GM23248 (cell line): ENCODE measurements around the gene RASSF5. TPM values are rescaled to one million over a fixed set of nuclear protein-coding genes. Genes with fewer than 3 reads are reported as not detected.

Experiments used
- DNase-seq: peaks from one replicate; pipeline ENCODE4 v3.0.0-alpha.2; 2015
- H2AFZ ChIP-seq: fragments of 200-600 bp; sonication (generic); 2 replicates; pipeline ENCODE4 v1.6.1; 2016; ENCODE audit warnings: antibody characterized with exemption
- H3F3A ChIP-seq: fragments of 200-600 bp; sonication (generic); 2 replicates; pipeline ENCODE4 v1.6.1; 2016; ENCODE audit warnings: mild to moderate bottlenecking, antibody characterized with exemption, mixed run types; ENCODE audit not compliant: insufficient read depth
- H3K27ac ChIP-seq: fragments of 200-600 bp; sonication (generic); 2 replicates; pipeline ENCODE4 v1.5.1; 2016; ENCODE audit warnings: mild to moderate bottlenecking
- H3K27me3 ChIP-seq: fragments of 200-600 bp; sonication (generic); replicated peaks from 2 replicates; pipeline ENCODE4 v1.6.1; 2016; ENCODE audit warnings: mild to moderate bottlenecking; ENCODE audit not compliant: insufficient read depth
- H3K36me3 ChIP-seq: fragments of 200-600 bp; sonication (generic); 2 replicates; pipeline ENCODE4 v1.6.1; 2016; ENCODE audit warnings: low read depth, mild to moderate bottlenecking
- H3K4me1 ChIP-seq: fragments of 200-600 bp; sonication (generic); 2 replicates; pipeline ENCODE4 v1.6.1; 2016; ENCODE audit warnings: mild to moderate bottlenecking; ENCODE audit not compliant: insufficient read depth
- H3K4me2 ChIP-seq: fragments of 200-600 bp; sonication (generic); one replicate; pipeline ENCODE4 v1.6.1; 2016; ENCODE audit warnings: mild to moderate bottlenecking; ENCODE audit not compliant: unreplicated experiment
- H3K4me3 ChIP-seq: fragments of 200-600 bp; sonication (generic); 2 replicates; pipeline ENCODE4 v1.5.1; 2016; ENCODE audit warnings: mild to moderate bottlenecking
- H3K79me2 ChIP-seq: fragments of 200-600 bp; sonication (generic); 2 replicates; pipeline ENCODE4 v1.6.1; 2016; ENCODE audit warnings: mild to moderate bottlenecking; ENCODE audit not compliant: insufficient read depth
- H3K9ac ChIP-seq: fragments of 200-600 bp; sonication (generic); 2 replicates; pipeline ENCODE4 v1.6.1; 2016; ENCODE audit warnings: mild to moderate bottlenecking
- H3K9me2 ChIP-seq: fragments of 200-600 bp; sonication (generic); 2 replicates; pipeline ENCODE4 v1.6.1; 2016; ENCODE audit warnings: mixed run types, mild to moderate bottlenecking, moderate library complexity; ENCODE audit not compliant: insufficient read depth
- H3K9me3 ChIP-seq: fragments of 200-600 bp; sonication (generic); one replicate; pipeline ENCODE4 v1.6.1; 2017; ENCODE audit warnings: low read depth
- H4K20me1 ChIP-seq: fragments of 200-600 bp; sonication (generic); 2 replicates; pipeline ENCODE4 v1.6.0; 2016; ENCODE audit not compliant: insufficient read depth
- EZH2 ChIP-seq: fragments of 200-600 bp; sonication (generic); IDR thresholded peaks from 2 replicates; pipeline ENCODE4 v1.6.1; 2018; ENCODE audit warnings: antibody characterized with exemption, mild to moderate bottlenecking; ENCODE audit not compliant: insufficient read depth, poor library complexity, severe bottlenecking
- EZH2phosphoT487 ChIP-seq: fragments of 200-600 bp; sonication (generic); IDR thresholded peaks from 2 replicates; pipeline ENCODE4 v1.6.1; 2018; ENCODE audit warnings: antibody characterized with exemption, moderate library complexity, mild to moderate bottlenecking, low read depth; ENCODE audit not compliant: insufficient read depth
- WGBS, 2 experiments: methylation state at CpG; one replicate each; pipeline ENCODE4 v1.1.6; 2015 to 2017; ENCODE audit warnings: low lambda C conversion rate in 2 of 2, low coverage in 1 of 2; ENCODE audit errors: missing lambda C conversion rate in 2 of 2; 5-methylcytosine and 5-hydroxymethylcytosine counted together
- in situ Hi-C: fragments of 300-500 bp; cut with MboI; formaldehyde crosslinking; loops from 2 replicates; pipeline ENCODE4 v1.15.0; 2020
- polyA plus RNA-seq: library from polyadenylated mRNA; unstranded; fragments of >200 nt; fragmentation: Nextera tagmentation; extraction: Ambion mirVana; gene quantifications from 2 replicates; pipeline ENCODE4 v1.2.1, GENCODE V29; 2016
- total RNA-seq: library from RNA; depleted of rRNA; stranded (reverse); fragments of >200 nt; shearing (Covaris generic); gene quantifications from 2 replicates; pipeline ENCODE4 v1.2.3, GENCODE V29; 2014

RASSF5 gene
- total and polyA plus RNA-seq, 2 experiments from 2014 or later = 0.22 to 0.48 TPM

- in situ Hi-C loops = no loop called here
- H3K9ac ChIP-seq = no peak overlapping the region
- no peaks in the 10 kb centered on the region for H3K27me3 ChIP-seq
- TF ChIP-seq EZH2 = no peak
- TF ChIP-seq EZH2phosphoT487 = no peak
- no peaks in the 10 kb centered on the region for H4K20me1 ChIP-seq
- H3F3A ChIP-seq = 0 out of 2 replicates have a peak, but pooled peaks cover 6% of the 10 kb centered on the region
- DNase-seq = no peak
- H3K9me2 ChIP-seq = no peaks in the 10 kb centered on the region
- H3K4me1 ChIP-seq = peaks cover 9% of the 10 kb centered on the region; the same call in 1 of the 2 replicates
- H3K27ac ChIP-seq = no peak overlapping the region
- no peaks in the 10 kb centered on the region for H3K9me3 ChIP-seq
- WGBS, 2 experiments = 64 to 78% methylated on average over 4 of the region's 4 CpGs
- no peaks in the 10 kb centered on the region for H3K79me2 ChIP-seq
- H3K4me2 ChIP-seq = no peak overlapping the region
- H3K4me3 ChIP-seq = no peak overlapping the region
- H2AFZ ChIP-seq = no peak overlapping the region
- H3K36me3 ChIP-seq = peaks cover 18% of the 10 kb centered on the region; the same call in 1 of the 2 replicates
Measured at GRCh38 chr1:206491616-206492015, 15.7 kb upstream of the RASSF5 start.

DNA sequence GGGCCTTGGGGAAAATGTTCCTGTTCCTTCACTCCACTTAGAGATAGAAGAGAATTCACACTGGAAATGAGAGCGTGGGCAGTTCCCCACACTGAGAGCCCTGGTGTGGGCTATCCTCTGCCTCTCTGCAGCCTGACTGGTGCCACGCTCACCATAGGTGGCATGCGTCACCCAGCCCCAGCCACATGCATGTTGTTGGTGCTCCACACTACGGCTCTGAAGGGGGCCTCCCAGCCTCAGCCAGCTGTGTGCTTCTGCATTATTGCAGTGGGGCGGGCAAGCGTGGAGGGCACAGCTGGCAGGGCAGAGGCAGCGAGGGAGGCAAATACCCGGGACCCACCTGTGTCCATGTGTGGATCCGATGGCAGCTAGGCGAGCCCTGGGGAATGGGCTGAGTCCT is 14.7 kb upstream of the RASSF5 start:
- no peaks in the 10 kb centered on the region for H3K79me2 ChIP-seq
- H3K27me3 ChIP-seq = no peaks in the 10 kb centered on the region
- H3K4me2 ChIP-seq = no peak overlapping the region
- no peak overlapping the region for H3K4me3 ChIP-seq
- H3F3A ChIP-seq = 0 out of 2 replicates have a peak, but pooled peaks cover 6% of the 10 kb centered on the region
- in situ Hi-C loops = no loop called here
- peaks cover 18% of the 10 kb centered on the region; the same call in 1 of the 2 replicates for H3K36me3 ChIP-seq
- TF ChIP-seq EZH2phosphoT487 = no peak
- TF ChIP-seq EZH2 = no peak
- H3K9me3 ChIP-seq = no peaks in the 10 kb centered on the region
- no peak overlapping the region for H3K27ac ChIP-seq
- H3K4me1 ChIP-seq = peaks cover 9% of the 10 kb centered on the region; the same call in 1 of the 2 replicates
- WGBS, 2 experiments = 95 to 96% methylated on average over 10 of the region's 10 CpGs
- no peak for DNase-seq
- no peaks in the 10 kb centered on the region for H3K9me2 ChIP-seq
- no peak overlapping the region for H3K9ac ChIP-seq
- H4K20me1 ChIP-seq = no peaks in the 10 kb centered on the region
- H2AFZ ChIP-seq = no peak overlapping the region

DNA sequence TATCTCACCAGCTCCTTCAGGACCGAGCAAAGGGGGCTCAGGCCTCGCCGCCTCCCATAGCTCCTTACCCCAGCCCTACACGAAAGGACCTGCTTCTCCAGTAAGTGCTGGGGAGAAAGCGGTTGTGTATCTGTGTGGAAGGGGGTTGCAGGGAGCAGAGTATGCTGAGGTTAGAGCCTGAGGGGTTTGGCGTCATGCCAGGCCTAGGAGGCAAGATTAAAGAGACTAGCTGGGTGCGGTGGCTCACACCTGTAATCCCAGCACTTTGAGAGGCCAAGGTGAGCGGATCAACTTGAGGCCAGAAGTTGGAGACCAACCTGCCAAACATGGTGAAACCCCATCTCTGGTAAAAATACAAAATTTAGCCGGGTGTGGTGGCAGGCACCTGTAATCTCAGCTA is 14.1 kb upstream of the RASSF5 start:
- Histone ChIP-seq H3K9ac (no peak overlapping the region), H3K4me2 (no peak overlapping the region), H3K9me3 (no peaks in the 10 kb centered on the region), H3K27me3 (no peaks in the 10 kb centered on the region), H3F3A (0 out of 2 replicates have a peak, but pooled peaks cover 6% of the 10 kb centered on the region), H3K36me3 (peaks cover 18% of the 10 kb centered on the region; the same call in 1 of the 2 replicates), H3K79me2 (no peaks in the 10 kb centered on the region), H2AFZ (no peak overlapping the region), H3K27ac (no peak overlapping the region), H3K4me1 (peaks cover 9% of the 10 kb centered on the region; the same call in 1 of the 2 replicates), H3K9me2 (no peaks in the 10 kb centered on the region), H3K4me3 (no peak overlapping the region), H4K20me1 (no peaks in the 10 kb centered on the region)
- no peak for DNase-seq
- 89 to 91% methylated on average over 9 of the region's 9 CpGs for WGBS, 2 experiments
- no peak for TF ChIP-seq EZH2phosphoT487
- TF ChIP-seq EZH2 = no peak
- in situ Hi-C loops = no loop called here

DNA sequence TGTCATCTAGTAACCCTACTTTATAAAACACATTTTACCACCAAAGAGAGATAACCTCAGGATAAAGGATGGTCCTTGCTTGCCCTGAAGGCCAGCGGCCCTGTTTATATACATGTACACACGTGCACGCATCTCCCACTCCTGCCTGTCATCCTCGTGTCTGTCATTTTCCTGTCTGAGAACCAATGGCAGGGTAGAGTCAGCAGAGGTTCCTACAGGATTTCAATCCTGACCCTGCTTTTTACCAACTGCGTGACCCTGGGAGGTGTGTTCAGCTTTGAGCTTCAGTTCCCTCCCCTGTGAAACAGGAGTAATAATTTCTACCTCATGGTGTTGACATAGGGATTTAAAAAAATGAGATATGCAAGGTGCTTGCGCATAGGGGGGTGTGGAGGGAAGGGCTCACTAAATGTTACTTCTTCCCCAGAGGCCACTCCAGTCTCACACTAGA is 12.3 kb upstream of the RASSF5 start:
- in situ Hi-C loops = no loop called here
- 0 out of 2 replicates have a peak, but pooled peaks cover 6% of the 10 kb centered on the region for H3F3A ChIP-seq
- H3K4me2 ChIP-seq = no peak overlapping the region
- H3K27me3 ChIP-seq = no peaks in the 10 kb centered on the region
- no peak overlapping the region for H3K9ac ChIP-seq
- DNase-seq = no peak
- H4K20me1 ChIP-seq = no peaks in the 10 kb centered on the region
- H3K27ac ChIP-seq = no peak overlapping the region
- peaks cover 18% of the 10 kb centered on the region; the same call in 1 of the 2 replicates for H3K36me3 ChIP-seq
- 94 to 99% methylated on average over 6 of the region's 6 CpGs for WGBS, 2 experiments
- no peak for TF ChIP-seq EZH2phosphoT487
- TF ChIP-seq EZH2 = no peak
- no peaks in the 10 kb centered on the region for H3K9me2 ChIP-seq
- H3K4me1 ChIP-seq = peaks cover 9% of the 10 kb centered on the region; the same call in 1 of the 2 replicates
- no peaks in the 10 kb centered on the region for H3K79me2 ChIP-seq
- H3K4me3 ChIP-seq = no peak overlapping the region
- H2AFZ ChIP-seq = no peak overlapping the region
- H3K9me3 ChIP-seq = no peaks in the 10 kb centered on the region
